A172 (cell line): ENCODE data around the gene PCDHGB2. TPM values are rescaled to one million over a fixed set of nuclear protein-coding genes. Genes with fewer than 3 reads are reported as not detected.
"Not testable (repeated sequence)": the region's sequence is repeated elsewhere in the genome, so short reads cannot be mapped to it uniquely, and the experiment has no call there.

ENCODE experiments used
- DNase-seq: peaks from one replicate; pipeline ENCODE4 v3.0.0-alpha.2; 2015; ENCODE audit warnings: low spot score
- total RNA-seq: library from RNA; depleted of rRNA; stranded (reverse); fragments of >200 nt; shearing (Covaris generic); gene quantifications from 2 replicates; pipeline ENCODE4 v1.2.3, GENCODE V29; 2014

Gene PCDHGB2
- total RNA-seq, 1 experiment from 2014 or later: 0.34 TPM

- DNase-seq: no peak
Measured at GRCh38 chr5:141384471-141385267, 24.9 kb downstream of the PCDHGB2 start.

DNA sequence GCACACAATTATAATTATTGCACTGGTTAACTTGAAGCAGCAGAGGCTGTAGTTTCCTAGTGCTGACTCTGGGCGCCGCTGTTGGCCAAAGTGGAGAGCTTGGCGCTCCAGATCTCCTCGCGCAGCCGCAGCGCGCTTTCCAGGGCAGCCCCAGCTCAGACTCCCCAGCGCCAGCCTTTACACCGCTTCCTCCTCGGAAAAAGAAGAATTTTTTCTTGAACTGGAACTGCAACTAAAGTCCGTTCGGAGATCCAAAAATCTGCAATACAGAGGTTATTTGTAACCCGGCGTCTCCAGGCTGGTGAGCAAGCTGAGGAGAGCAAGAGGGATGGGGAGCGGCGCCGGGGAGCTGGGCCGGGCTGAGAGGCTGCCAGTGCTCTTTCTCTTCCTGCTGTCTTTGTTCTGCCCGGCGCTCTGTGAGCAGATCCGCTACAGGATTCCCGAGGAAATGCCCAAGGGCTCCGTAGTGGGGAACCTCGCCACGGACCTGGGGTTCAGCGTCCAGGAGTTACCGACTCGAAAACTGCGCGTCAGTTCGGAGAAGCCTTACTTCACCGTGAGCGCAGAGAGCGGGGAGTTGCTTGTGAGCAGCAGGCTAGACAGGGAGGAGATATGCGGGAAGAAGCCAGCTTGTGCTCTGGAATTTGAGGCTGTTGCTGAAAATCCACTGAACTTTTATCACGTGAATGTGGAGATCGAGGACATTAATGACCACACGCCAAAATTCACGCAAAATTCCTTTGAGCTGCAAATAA, 27.9 kb downstream of the PCDHGB2 start, which contains the start of gene PCDHGB4:
Gene PCDHGB4 (plus strand): TSS at position 142 of the 755 bp plus-strand sequence. CDS start 187 bp downstream, at position 329.
- not testable (repeated sequence) for DNase-seq

- DNase-seq: no peak
Measured at GRCh38 chr5:141388661-141389060, 28.9 kb downstream of the PCDHGB2 start.

DNA sequence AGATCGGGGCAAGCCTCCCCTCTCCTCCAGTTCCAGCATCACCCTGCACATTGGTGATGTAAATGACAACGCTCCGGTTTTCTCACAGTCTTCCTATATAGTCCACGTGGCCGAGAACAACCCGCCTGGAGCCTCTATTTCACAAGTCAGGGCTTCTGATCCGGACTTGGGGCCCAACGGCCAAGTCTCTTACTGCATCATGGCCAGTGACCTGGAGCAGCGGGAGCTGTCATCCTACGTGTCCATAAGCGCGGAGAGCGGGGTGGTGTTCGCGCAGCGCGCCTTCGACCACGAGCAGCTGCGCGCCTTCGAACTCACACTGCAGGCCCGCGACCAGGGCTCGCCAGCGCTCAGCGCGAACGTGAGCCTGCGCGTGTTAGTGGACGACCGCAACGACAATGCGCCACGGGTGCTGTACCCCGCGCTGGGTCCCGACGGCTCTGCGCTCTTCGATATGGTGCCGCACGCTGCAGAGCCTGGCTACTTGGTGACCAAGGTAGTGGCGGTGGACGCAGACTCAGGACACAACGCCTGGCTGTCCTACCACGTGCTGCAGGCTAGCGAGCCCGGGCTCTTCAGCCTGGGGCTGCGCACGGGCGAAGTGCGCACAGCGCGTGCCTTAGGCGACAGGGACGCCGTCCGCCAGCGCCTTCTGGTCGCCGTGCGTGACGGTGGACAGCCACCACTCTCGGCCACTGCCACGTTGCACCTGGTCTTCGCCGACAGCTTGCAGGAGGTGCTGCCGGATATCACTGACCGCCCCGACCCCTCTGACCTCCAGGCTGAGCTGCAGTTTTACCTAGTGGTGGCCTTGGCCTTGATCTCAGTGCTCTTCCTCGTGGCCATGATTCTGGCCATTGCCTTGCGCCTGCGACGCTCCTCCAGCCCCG, 29.6 kb downstream of the PCDHGB2 start:
- no peak for DNase-seq

DNA sequence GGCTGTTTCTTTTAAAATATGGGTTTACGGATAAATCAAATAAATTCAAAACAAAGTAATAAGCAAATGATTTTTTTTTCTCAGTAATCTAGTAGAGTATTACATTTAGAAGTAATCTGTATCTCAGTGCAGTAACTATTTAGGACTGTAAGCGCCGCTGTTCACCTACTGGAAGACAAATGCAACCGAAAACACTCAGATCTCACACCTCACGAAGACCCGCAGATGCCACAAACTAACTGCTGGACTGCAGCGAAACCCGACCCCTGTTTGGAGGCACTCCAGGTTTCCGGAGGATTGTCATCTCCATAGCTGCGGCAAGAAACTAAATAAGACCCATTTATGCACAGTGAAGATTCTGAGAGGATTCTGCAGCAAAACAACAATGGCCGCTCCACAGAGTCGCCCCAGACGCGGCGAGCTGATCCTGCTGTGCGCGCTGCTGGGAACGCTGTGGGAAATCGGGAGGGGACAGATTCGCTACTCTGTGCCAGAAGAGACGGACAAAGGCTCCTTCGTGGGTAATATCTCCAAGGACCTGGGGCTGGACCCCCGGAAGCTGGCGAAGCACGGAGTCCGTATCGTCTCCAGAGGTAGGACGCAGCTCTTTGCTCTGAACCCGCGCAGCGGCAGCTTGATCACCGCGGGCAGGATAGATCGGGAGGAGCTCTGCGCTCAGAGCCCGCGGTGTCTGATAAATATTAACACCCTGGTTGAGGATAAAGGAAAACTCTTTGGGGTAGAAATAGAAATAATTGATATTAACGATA, 32.8 kb downstream of the PCDHGB2 start, which contains the start of gene PCDHGA8:
Gene PCDHGA8 (plus strand): TSS at position 205 of the 770 bp plus-strand sequence. CDS start 181 bp downstream, at position 386.
- no peak for DNase-seq

DNA sequence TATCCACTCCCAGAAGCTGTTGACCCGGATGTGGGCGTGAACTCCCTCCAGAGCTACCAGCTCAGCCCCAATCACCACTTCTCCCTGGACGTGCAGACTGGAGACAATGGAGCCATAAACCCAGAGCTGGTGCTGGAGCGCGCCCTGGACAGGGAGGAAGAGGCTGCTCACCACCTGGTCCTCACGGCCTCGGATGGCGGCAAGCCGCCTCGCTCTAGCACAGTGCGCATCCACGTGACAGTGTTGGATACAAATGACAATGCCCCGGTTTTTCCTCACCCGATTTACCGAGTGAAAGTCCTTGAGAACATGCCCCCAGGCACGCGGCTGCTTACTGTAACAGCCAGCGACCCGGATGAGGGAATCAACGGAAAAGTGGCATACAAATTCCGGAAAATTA, 33.5 kb downstream of the PCDHGB2 start:
- no peak for DNase-seq

GRCh38 chr5:141394401-141395187, 34.8 kb downstream of the PCDHGB2 start:
- DNase-seq: not testable (repeated sequence)

DNA sequence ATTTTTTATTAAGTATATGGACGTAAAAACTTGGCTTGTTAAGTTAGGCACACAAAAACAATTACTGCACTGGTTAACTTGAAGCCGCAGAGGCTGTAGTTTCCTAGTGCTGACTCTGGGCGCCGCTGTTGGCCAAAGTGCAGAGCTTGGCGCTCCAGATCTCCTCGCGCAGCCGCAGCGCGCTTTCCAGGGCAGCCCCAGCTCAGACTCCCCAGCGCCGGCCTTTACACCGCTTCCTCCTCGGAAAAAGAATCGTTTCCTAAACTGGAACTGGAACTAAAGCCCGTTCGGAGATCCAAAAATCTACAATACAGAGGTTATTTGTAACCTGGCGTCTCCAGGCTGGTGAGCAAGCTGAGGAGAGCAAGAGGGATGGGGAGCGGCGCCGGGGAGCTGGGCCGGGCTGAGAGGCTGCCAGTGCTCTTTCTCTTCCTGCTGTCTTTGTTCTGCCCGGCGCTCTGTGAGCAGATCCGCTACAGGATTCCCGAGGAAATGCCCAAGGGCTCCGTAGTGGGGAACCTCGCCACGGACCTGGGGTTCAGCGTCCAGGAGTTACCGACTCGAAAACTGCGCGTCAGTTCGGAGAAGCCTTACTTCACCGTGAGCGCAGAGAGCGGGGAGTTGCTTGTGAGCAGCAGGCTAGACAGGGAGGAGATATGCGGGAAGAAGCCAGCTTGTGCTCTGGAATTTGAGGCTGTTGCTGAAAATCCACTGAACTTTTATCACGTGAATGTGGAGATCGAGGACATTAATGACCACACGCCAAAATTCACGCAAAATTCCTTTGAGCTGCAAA, 38.2 kb downstream of the PCDHGB2 start, which contains the start of gene PCDHGB5:
Gene PCDHGB5 (plus strand): TSS at position 192 of the 796 bp plus-strand sequence. CDS start 181 bp downstream, at position 373.
- not testable (repeated sequence) for DNase-seq

- DNase-seq: no peak
Measured at GRCh38 chr5:141398608-141399007, 38.8 kb downstream of the PCDHGB2 start.

GRCh38 chr5:141399555-141400258, 39.9 kb downstream of the PCDHGB2 start:
- DNase-seq: no peak

GRCh38 chr5:141402553-141403243, 42.9 kb downstream of the PCDHGB2 start, which contains the start of gene PCDHGA9:
TSS of gene PCDHGA9 (plus strand) at chr5:141402778. CDS start at chr5:141402953, 175 bp downstream.
- peak; percentile 42 for DNase-seq

- DNase-seq: no peak
Measured at GRCh38 chr5:141403387-141403786, 43.6 kb downstream of the PCDHGB2 start.

DNA sequence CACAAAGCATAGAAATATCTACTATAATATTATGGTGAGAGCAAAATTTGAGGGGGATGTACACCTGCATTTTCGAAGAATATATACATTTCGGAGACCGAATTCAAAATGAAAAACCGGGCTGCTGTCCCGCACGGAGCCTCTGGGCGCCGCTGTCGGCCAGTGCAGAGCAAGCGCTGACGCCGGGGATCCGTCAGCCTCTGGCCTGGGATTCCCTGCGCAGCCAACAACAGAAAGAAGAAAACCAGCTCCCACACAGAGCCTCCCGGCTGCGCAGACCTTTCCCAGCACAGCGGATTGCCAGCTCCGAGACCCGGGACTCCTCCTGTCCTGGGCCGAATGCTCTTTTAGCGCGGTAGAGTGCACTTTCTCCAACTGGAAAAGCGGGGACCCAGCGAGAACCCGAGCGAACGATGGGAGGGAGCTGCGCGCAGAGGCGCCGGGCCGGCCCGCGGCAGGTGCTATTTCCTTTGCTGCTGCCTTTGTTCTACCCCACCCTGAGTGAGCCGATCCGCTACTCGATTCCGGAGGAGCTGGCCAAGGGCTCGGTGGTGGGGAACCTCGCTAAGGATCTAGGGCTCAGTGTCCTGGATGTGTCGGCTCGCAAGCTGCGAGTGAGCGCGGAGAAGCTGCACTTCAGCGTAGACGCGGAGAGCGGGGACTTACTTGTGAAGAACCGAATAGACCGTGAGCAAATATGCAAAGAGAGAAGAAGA, 48.2 kb downstream of the PCDHGB2 start, which contains the start of gene PCDHGB6:
Gene PCDHGB6 (plus strand): TSS at position 232 of the 716 bp plus-strand sequence. CDS start 182 bp downstream, at position 414.
- not testable (repeated sequence) for DNase-seq

DNA sequence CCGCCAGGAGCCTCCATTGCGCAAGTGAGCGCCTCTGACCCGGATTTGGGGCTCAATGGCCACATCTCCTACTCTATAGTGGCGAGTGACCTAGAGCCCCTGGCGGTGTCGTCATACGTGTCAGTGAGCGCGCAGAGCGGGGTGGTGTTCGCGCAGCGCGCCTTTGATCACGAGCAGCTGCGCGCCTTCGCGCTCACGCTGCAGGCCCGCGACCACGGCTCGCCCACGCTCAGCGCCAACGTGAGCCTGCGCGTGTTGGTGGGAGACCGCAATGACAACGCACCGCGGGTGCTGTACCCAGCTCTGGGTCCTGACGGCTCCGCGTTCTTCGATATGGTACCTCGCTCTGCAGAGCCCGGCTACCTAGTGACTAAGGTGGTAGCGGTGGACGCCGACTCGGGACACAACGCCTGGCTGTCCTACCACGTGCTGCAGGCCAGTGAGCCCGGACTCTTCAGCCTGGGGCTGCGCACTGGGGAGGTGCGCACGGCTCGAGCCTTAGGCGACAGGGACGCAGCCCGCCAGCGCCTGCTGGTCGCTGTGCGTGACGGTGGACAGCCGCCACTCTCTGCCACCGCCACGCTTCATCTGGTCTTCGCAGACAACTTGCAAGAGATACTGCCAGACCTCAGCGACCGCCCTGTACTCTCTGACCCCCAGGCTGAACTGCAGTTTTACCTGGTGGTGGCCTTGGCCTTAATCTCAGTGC, 50.0 kb downstream of the PCDHGB2 start:
- DNase-seq: no peak

GRCh38 chr5:141411575-141411974, 51.8 kb downstream of the PCDHGB2 start:
- no peak for DNase-seq
